ENCODE results near the gene SELPLG.

The SELPLG gene

DNA sequence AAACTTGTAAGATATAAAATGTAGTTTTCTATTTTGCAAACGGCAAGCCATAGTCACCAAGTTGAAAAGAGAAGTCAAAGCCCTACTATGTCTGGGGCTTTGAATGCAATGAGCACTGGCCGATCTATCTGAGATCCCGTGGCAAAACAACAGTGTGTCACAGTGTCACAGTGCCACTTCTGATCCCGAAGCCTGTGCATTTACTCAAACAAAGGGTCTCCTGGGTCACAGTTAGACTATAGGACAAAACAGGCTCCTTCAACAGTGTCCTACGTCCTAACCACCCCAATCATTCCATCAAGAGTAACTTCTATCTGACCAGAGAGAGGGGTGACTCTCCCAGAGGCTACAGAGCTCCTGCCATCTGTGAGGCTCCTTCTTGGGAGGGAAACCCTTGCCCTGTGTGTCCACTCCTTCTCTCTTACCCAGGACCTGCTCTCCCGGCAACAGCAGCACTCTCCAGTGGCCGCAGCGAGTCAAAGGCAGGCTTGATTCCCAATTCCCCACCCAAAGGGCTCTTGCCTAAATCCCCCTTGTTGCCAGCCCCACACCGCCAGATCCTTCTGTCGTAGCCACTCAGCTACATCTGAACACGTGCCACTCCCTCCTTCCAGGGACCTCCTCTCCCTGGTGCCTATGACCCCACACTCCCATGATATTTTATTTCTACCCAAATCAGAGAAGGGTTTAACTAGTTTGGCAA lies 14.0 kb upstream of the SELPLG start:
- peaks cover 78% of the 10 kb centered on the region; the same call in 1 of the 2 replicates for H3K36me3 ChIP-seq (ENCODE audit: insufficient read depth, low read length)

DNA sequence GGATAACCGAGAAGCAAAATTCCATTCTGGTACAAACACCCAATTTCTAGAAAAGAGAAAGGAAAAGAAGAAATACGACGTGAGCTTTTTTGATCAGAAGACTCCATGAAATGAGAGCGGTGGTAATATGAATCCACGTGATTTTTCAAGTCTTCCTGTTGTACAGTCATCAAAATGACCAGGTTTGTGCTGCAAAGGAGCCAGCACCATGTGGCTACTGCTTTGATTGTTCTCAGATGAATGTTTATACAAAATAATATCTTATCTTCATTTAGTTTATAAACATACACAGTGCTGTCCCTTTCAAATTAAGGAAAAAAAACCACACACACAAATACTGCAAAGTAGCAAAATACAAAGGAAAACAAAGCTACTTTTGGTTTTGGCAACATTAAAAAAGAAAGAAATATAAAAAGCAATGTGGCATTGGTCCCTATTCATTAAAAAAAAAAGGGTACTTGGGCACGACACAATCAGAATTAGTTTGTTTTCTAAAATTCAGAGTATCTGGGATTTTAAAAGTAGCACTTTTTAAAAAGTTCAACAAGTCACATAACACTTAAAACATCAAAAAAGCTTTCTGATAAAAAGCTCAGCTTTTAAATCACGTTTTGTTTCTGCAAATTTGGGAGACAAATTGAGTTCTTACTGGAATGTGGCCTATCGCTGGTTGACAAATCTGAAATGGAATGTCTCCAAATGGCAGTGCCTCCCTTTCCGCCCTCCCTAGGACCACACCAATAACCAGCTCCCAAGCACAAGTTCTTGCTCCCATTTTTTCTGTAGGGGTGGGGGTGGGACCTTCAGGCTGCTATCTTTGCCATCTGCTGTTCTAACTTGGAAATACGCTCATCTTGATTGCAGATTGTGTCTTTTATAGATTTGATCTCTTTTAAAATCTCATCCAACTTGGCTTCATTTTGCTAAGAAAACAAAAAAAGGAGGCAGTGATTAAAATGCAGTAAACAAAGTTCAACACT lies 13.2 kb upstream of the SELPLG start:
- no peaks in the 10 kb centered on the region for H3F3A ChIP-seq (ENCODE audit: low read depth)
- H3K36me3 ChIP-seq (ENCODE audit: insufficient read depth, low read length), result peaks cover 69% of the 10 kb centered on the region; the same call in 1 of the 2 replicates
- no peaks in the 10 kb centered on the region for H3K9me2 ChIP-seq (replicated peaks; ENCODE audit: low read depth, low read length)

More for the DNA sequence above, 14.0 kb upstream of the SELPLG start:
- Histone ChIP-seq H3K79me2 (ENCODE audit: insufficient read depth, low read length) (no peaks in the 10 kb centered on the region), H4K20me1 (ENCODE audit: insufficient read depth, low read length, poor library complexity, severe bottlenecking) (no peaks in the 10 kb centered on the region), H3K4me3 (ENCODE audit: low read length, poor library complexity, severe bottlenecking) (no peak overlapping the region), H3F3A (ENCODE audit: low read depth) (no peaks in the 10 kb centered on the region), H3K4me1 (ENCODE audit: insufficient read depth, low read length, poor library complexity, severe bottlenecking) (peaks cover 13% of the 10 kb centered on the region), H3K4me2 (ENCODE audit: low read depth, low read length, poor library complexity, severe bottlenecking) (no peak overlapping the region), H3K9ac (ENCODE audit: low read depth, low read length, poor library complexity, severe bottlenecking) (no peak overlapping the region), H3K27me3 (ENCODE audit: insufficient read depth, low read length, poor library complexity, severe bottlenecking) (no peaks in the 10 kb centered on the region), H3K9me2 (replicated peaks; ENCODE audit: low read depth, low read length) (no peaks in the 10 kb centered on the region), H2AFZ (ENCODE audit: low read length) (no peak overlapping the region), H3K9me3 (ENCODE audit: insufficient read depth, low read depth, low read length) (no peaks in the 10 kb centered on the region)
- no peak for TF ChIP-seq EZH2phosphoT487 (IDR thresholded peaks at IDR 0.05; ENCODE audit: borderline replicate concordance)
- TF ChIP-seq, protein P1, sequence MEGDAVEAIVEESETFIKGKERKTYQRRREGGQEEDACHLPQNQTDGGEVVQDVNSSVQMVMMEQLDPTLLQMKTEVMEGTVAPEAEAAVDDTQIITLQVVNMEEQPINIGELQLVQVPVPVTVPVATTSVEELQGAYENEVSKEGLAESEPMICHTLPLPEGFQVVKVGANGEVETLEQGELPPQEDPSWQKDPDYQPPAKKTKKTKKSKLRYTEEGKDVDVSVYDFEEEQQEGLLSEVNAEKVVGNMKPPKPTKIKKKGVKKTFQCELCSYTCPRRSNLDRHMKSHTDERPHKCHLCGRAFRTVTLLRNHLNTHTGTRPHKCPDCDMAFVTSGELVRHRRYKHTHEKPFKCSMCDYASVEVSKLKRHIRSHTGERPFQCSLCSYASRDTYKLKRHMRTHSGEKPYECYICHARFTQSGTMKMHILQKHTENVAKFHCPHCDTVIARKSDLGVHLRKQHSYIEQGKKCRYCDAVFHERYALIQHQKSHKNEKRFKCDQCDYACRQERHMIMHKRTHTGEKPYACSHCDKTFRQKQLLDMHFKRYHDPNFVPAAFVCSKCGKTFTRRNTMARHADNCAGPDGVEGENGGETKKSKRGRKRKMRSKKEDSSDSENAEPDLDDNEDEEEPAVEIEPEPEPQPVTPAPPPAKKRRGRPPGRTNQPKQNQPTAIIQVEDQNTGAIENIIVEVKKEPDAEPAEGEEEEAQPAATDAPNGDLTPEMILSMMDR (conservative IDR thresholded peaks at IDR 0.05; ENCODE audit: low read length), result no peak

More for the DNA sequence above, 13.2 kb upstream of the SELPLG start:
- H3K4me1 ChIP-seq (ENCODE audit: insufficient read depth, low read length, poor library complexity, severe bottlenecking), result peaks cover 13% of the 10 kb centered on the region
- no peaks in the 10 kb centered on the region for H3K9me3 ChIP-seq (ENCODE audit: insufficient read depth, low read depth, low read length)
- H3K4me3 ChIP-seq (ENCODE audit: low read length, poor library complexity, severe bottlenecking), result no peak overlapping the region
- no peaks in the 10 kb centered on the region for H4K20me1 ChIP-seq (ENCODE audit: insufficient read depth, low read length, poor library complexity, severe bottlenecking)
- TF ChIP-seq, protein P1 (conservative IDR thresholded peaks at IDR 0.05; ENCODE audit: low read length), result peak; percentile 31; the same call in 1 of the 2 replicates
- TF ChIP-seq EZH2phosphoT487 (IDR thresholded peaks at IDR 0.05; ENCODE audit: borderline replicate concordance), result no peak
- H2AFZ ChIP-seq (ENCODE audit: low read length), result no peak overlapping the region
- no peak overlapping the region for H3K9ac ChIP-seq (ENCODE audit: low read depth, low read length, poor library complexity, severe bottlenecking)
- H3K27me3 ChIP-seq (ENCODE audit: insufficient read depth, low read length, poor library complexity, severe bottlenecking), result no peaks in the 10 kb centered on the region
- H3K79me2 ChIP-seq (ENCODE audit: insufficient read depth, low read length), result no peaks in the 10 kb centered on the region
- H3K4me2 ChIP-seq (ENCODE audit: low read depth, low read length, poor library complexity, severe bottlenecking), result peak overlapping the region; percentile 4
